ENCODE measurements around the gene UGT1A8.
"Not testable (repeated sequence)": the region's sequence is repeated elsewhere in the genome, so short reads cannot be mapped to it uniquely, and the experiment has no call there.

The UGT1A8 gene

DNA sequence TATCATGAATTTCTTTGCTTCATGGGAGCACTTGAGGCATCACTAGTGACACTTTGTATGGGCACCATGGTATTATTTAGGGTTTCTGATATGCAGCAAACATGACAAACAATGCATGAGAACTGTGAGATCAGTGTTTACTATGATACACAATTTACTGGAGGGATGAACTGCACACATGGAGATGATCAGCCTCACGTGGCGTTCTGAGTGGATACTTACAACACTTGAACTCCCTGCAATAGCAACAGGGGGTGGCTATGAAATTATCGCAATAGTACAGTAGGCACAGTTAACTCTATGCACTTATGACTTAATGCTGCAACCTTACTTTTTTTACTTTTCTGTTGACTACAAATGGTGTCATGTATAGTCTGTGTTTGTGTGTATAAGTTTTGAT is 18.5 kb upstream of the UGT1A8 start:
- Histone ChIP-seq H3K27me3 (ENCODE audit: insufficient read depth, low read length) (peaks cover 11% of the 10 kb centered on the region; the same call in 1 of the 2 replicates), H3K4me3 (ENCODE audit: low read depth, low read length) (no peak overlapping the region), H3K79me2 (ENCODE audit: control insufficient read depth, insufficient read depth, low read length, unreplicated experiment) (no peaks in the 10 kb centered on the region), H2AFZ (ENCODE audit: low read length, unreplicated experiment) (no peak overlapping the region), H3K27ac (ENCODE audit: low read depth, low read length) (no peak overlapping the region), H3K36me3 (ENCODE audit: insufficient read depth, low read length) (no peaks in the 10 kb centered on the region), H3K4me1 (ENCODE audit: control insufficient read depth, insufficient read depth, low read length, unreplicated experiment) (no peaks in the 10 kb centered on the region)

- Histone ChIP-seq H3K79me2 (ENCODE audit: control insufficient read depth, insufficient read depth, low read length, unreplicated experiment) (no peaks in the 10 kb centered on the region), H3K36me3 (ENCODE audit: insufficient read depth, low read length) (no peaks in the 10 kb centered on the region), H3K27me3 (ENCODE audit: insufficient read depth, low read length) (peaks cover 11% of the 10 kb centered on the region; the same call in 1 of the 2 replicates), H3K27ac (ENCODE audit: low read depth, low read length) (no peak overlapping the region), H2AFZ (ENCODE audit: low read length, unreplicated experiment) (no peak overlapping the region), H3K4me3 (ENCODE audit: low read depth, low read length) (no peak overlapping the region), H3K4me1 (ENCODE audit: control insufficient read depth, insufficient read depth, low read length, unreplicated experiment) (no peaks in the 10 kb centered on the region)
Measured at GRCh38 chr2:233600386-233600785, 17.0 kb upstream of the UGT1A8 start.

- H3K36me3 ChIP-seq (ENCODE audit: insufficient read depth, low read length), result no peaks in the 10 kb centered on the region
- H2AFZ ChIP-seq (ENCODE audit: low read length, unreplicated experiment), result no peak overlapping the region
- H3K27me3 ChIP-seq (ENCODE audit: insufficient read depth, low read length), result peaks cover 15% of the 10 kb centered on the region; the same call in 1 of the 2 replicates
- H3K27ac ChIP-seq (ENCODE audit: low read depth, low read length), result no peak overlapping the region
- no peaks in the 10 kb centered on the region for H3K79me2 ChIP-seq (ENCODE audit: control insufficient read depth, insufficient read depth, low read length, unreplicated experiment)
- no peak overlapping the region for H3K4me3 ChIP-seq (ENCODE audit: low read depth, low read length)
- no peaks in the 10 kb centered on the region for H3K4me1 ChIP-seq (ENCODE audit: control insufficient read depth, insufficient read depth, low read length, unreplicated experiment)
Measured at GRCh38 chr2:233602076-233602475, 15.4 kb upstream of the UGT1A8 start.

- no peak overlapping the region for H3K27ac ChIP-seq (ENCODE audit: low read depth, low read length)
- H3K36me3 ChIP-seq (ENCODE audit: insufficient read depth, low read length), result no peaks in the 10 kb centered on the region
- no peak overlapping the region for H3K4me3 ChIP-seq (ENCODE audit: low read depth, low read length)
- H3K4me1 ChIP-seq (ENCODE audit: control insufficient read depth, insufficient read depth, low read length, unreplicated experiment), result no peaks in the 10 kb centered on the region
- H3K79me2 ChIP-seq (ENCODE audit: control insufficient read depth, insufficient read depth, low read length, unreplicated experiment), result no peaks in the 10 kb centered on the region
- H2AFZ ChIP-seq (ENCODE audit: low read length, unreplicated experiment), result no peak overlapping the region
- peaks cover 16% of the 10 kb centered on the region; the same call in 1 of the 2 replicates for H3K27me3 ChIP-seq (ENCODE audit: insufficient read depth, low read length)
Measured at GRCh38 chr2:233603520-233603919, 13.9 kb upstream of the UGT1A8 start.

DNA sequence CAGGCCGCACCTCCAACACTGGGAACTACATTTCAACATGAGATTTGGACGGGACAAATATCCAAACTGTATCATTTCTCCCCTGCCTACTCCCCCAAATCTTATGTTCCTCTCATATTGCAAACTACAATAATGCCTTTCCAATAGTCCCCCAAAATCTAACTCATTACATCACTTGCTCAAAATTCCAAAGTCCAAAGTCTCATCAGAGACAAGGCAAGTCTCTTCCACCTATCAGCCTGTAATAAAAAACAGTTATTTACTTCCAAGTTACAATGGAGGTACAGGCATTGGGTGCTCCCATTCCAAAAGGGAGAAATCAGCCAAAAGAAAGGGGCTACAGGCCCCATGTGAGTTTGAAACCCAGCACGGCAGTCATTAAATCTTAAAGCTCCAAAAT is 12.6 kb upstream of the UGT1A8 start:
- no peaks in the 10 kb centered on the region for H3K79me2 ChIP-seq (ENCODE audit: control insufficient read depth, insufficient read depth, low read length, unreplicated experiment)
- no peak overlapping the region for H2AFZ ChIP-seq (ENCODE audit: low read length, unreplicated experiment)
- H3K4me3 ChIP-seq (ENCODE audit: low read depth, low read length), result no peak overlapping the region
- no peaks in the 10 kb centered on the region for H3K4me1 ChIP-seq (ENCODE audit: control insufficient read depth, insufficient read depth, low read length, unreplicated experiment)
- H3K27me3 ChIP-seq (ENCODE audit: insufficient read depth, low read length), result peaks cover 11% of the 10 kb centered on the region; the same call in 1 of the 2 replicates
- no peaks in the 10 kb centered on the region for H3K36me3 ChIP-seq (ENCODE audit: insufficient read depth, low read length)
- H3K27ac ChIP-seq (ENCODE audit: low read depth, low read length), result no peak overlapping the region

GRCh38 chr2:233605680-233606079 is 11.8 kb upstream of the UGT1A8 start:
- H3K4me3 ChIP-seq (ENCODE audit: low read depth, low read length), result no peak overlapping the region
- H3K4me1 ChIP-seq (ENCODE audit: control insufficient read depth, insufficient read depth, low read length, unreplicated experiment), result no peaks in the 10 kb centered on the region
- H2AFZ ChIP-seq (ENCODE audit: low read length, unreplicated experiment), result no peak overlapping the region
- peaks cover 11% of the 10 kb centered on the region; the same call in 1 of the 2 replicates for H3K27me3 ChIP-seq (ENCODE audit: insufficient read depth, low read length)
- H3K36me3 ChIP-seq (ENCODE audit: insufficient read depth, low read length), result no peaks in the 10 kb centered on the region
- no peaks in the 10 kb centered on the region for H3K79me2 ChIP-seq (ENCODE audit: control insufficient read depth, insufficient read depth, low read length, unreplicated experiment)
- H3K27ac ChIP-seq (ENCODE audit: low read depth, low read length), result no peak overlapping the region

GRCh38 chr2:233611284-233611683 is 6.1 kb upstream of the UGT1A8 start:
- Histone ChIP-seq H3K27me3 (ENCODE audit: insufficient read depth, low read length) (peaks cover 17% of the 10 kb centered on the region; the same call in 1 of the 2 replicates), H3K4me3 (ENCODE audit: low read depth, low read length) (no peak overlapping the region), H3K27ac (ENCODE audit: low read depth, low read length) (no peak overlapping the region), H3K4me1 (ENCODE audit: control insufficient read depth, insufficient read depth, low read length, unreplicated experiment) (no peaks in the 10 kb centered on the region), H3K36me3 (ENCODE audit: insufficient read depth, low read length) (no peaks in the 10 kb centered on the region), H3K79me2 (ENCODE audit: control insufficient read depth, insufficient read depth, low read length, unreplicated experiment) (no peaks in the 10 kb centered on the region), H2AFZ (ENCODE audit: low read length, unreplicated experiment) (no peak overlapping the region)

DNA sequence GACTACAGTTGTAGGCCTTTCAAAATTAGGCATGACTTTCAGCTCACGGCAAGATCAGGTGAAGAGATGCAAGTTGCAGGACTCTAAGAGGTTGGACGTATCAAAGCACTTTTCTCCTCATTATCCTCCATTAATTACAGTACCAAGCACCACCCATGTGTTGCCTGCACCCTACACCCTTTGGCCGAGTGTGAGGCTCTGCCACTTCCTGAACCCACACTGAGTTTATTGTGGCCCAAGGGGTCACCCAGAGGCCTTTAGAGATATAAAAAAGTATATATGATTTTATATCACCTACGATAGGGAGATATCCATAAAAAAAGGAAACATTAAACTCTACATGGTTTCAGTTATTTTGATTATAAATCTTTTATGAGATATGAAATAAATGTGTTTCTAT is 2.8 kb downstream of the UGT1A8 start:
- Histone ChIP-seq H3K4me1 (ENCODE audit: control insufficient read depth, insufficient read depth, low read length, unreplicated experiment) (no peaks in the 10 kb centered on the region), H3K36me3 (ENCODE audit: insufficient read depth, low read length) (no peaks in the 10 kb centered on the region), H2AFZ (ENCODE audit: low read length, unreplicated experiment) (no peak overlapping the region)

DNA sequence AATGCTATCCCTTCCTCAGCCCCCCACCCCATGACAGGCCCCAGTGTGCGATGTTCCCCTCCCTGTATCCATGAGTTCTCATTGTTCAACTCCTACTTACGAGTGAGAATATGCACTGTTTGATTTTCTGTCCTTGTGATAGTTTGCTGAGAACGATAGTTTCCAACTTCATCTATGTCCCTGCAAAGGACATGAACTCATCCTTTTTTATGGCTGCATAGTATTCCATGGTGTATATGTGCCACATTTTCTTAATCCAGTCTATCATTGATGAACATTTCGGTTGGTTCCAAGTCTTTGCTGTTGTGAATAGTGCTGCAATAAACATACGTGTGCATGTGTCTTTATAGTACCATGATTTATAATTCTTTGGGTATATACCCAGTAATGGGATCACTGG is 4.4 kb downstream of the UGT1A8 start:
- not testable (repeated sequence) for H2AFZ ChIP-seq (ENCODE audit: low read length, unreplicated experiment); H3K79me2 ChIP-seq (ENCODE audit: control insufficient read depth, insufficient read depth, low read length, unreplicated experiment); H3K36me3 ChIP-seq (ENCODE audit: insufficient read depth, low read length); H3K27ac ChIP-seq (ENCODE audit: low read depth, low read length); H3K4me1 ChIP-seq (ENCODE audit: control insufficient read depth, insufficient read depth, low read length, unreplicated experiment); H3K4me3 ChIP-seq (ENCODE audit: low read depth, low read length)
- peaks cover 38% of the 10 kb centered on the region for H3K27me3 ChIP-seq (ENCODE audit: insufficient read depth, low read length)

More for the DNA sequence above, 2.8 kb downstream of the UGT1A8 start:
- Histone ChIP-seq H3K27ac (ENCODE audit: low read depth, low read length) (no peak overlapping the region), H3K79me2 (ENCODE audit: control insufficient read depth, insufficient read depth, low read length, unreplicated experiment) (no peaks in the 10 kb centered on the region), H3K4me3 (ENCODE audit: low read depth, low read length) (no peak overlapping the region), H3K27me3 (ENCODE audit: insufficient read depth, low read length) (peaks cover 32% of the 10 kb centered on the region)

DNA sequence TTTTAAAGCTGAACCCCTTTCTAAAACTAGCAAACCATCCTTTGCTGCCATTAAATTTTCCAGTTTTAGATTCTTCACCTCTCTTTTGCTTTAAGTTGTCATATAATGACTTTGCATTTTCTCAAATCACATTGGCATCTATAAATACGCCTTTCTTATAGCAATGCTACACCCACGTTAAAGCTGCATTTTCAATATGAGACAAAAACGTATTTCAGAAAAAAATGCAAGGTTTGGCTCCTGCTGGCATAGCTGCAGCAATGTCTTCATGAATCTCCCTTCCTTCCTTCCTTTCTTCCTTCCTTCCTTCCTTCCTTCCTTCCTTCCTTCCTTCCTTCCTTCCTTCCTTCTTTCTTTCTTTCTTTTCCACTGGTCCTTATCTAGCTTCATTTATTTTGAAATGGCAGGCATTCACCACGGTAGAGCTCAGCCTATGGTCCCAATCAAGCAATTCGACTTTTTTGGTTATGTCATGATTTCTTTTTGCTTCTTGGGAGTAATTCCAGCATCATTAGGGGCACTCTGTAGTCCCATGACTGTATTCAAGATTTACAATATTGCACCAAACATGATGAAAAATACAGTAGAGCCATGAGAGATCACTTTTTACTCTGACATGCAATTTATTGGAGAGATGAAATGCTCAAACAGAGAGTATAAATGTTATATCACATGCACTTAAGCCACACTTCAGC is 10.0 kb downstream of the UGT1A8 start:
- no peak overlapping the region for H3K27ac ChIP-seq (ENCODE audit: low read depth, low read length)
- no peaks in the 10 kb centered on the region for H3K36me3 ChIP-seq (ENCODE audit: insufficient read depth, low read length)
- peaks cover 48% of the 10 kb centered on the region for H3K27me3 ChIP-seq (ENCODE audit: insufficient read depth, low read length)
- H2AFZ ChIP-seq (ENCODE audit: low read length, unreplicated experiment), result no peak overlapping the region
- H3K4me3 ChIP-seq (ENCODE audit: low read depth, low read length), result no peak overlapping the region
- H3K79me2 ChIP-seq (ENCODE audit: control insufficient read depth, insufficient read depth, low read length, unreplicated experiment), result no peaks in the 10 kb centered on the region
- no peaks in the 10 kb centered on the region for H3K4me1 ChIP-seq (ENCODE audit: control insufficient read depth, insufficient read depth, low read length, unreplicated experiment)

- peaks cover 14% of the 10 kb centered on the region for H3K27me3 ChIP-seq (ENCODE audit: insufficient read depth, low read length)
- H2AFZ ChIP-seq (ENCODE audit: low read length, unreplicated experiment); H3K27ac ChIP-seq (ENCODE audit: low read depth, low read length); H3K4me3 ChIP-seq (ENCODE audit: low read depth, low read length); H3K36me3 ChIP-seq (ENCODE audit: insufficient read depth, low read length); H3K4me1 ChIP-seq (ENCODE audit: control insufficient read depth, insufficient read depth, low read length, unreplicated experiment); H3K79me2 ChIP-seq (ENCODE audit: control insufficient read depth, insufficient read depth, low read length, unreplicated experiment): not testable (repeated sequence)
Measured at GRCh38 chr2:233636306-233636705, 18.9 kb downstream of the UGT1A8 start, which contains the start of gene UGT1A10. Gene UGT1A10, plus strand, starts transcription at chr2:233636448. Its CDS starts 75 bp downstream, at chr2:233636523.

Measured in ACC112 (cell line).